GM19240 (cell line): ENCODE results near the gene CD22.
"Not testable (repeated sequence)": the region's sequence is repeated elsewhere in the genome, so short reads cannot be mapped to it uniquely, and the experiment has no call there.

ENCODE experiments used
- DNase-seq: peaks from one replicate; pipeline ENCODE4 v3.0.0; 2011; ENCODE audit warnings: low spot score; ENCODE audit not compliant: insufficient read length

CD22 gene

GRCh38 chr19:35357867-35358573, 29.0 kb downstream of the CD22 start, which contains the start of gene FFAR3:
Gene FFAR3 (plus strand): TSS chr19:35358460. CDS start chr19:35358891, 431 bp downstream.
- no peak for DNase-seq

- DNase-seq = not testable (repeated sequence)
These were observed 29.8 kb downstream of the CD22 start for GRCh38 chr19:35358834-35359233.

GRCh38 chr19:35359395-35359794, 30.4 kb downstream of the CD22 start:
- DNase-seq = not testable (repeated sequence)

GRCh38 chr19:35360081-35360480, 31.1 kb downstream of the CD22 start:
- not testable (repeated sequence) for DNase-seq

- no peak for DNase-seq
These were observed 32.0 kb downstream of the CD22 start for GRCh38 chr19:35360880-35361420.

- DNase-seq = no peak
These were observed 33.4 kb downstream of the CD22 start for GRCh38 chr19:35362261-35363000.

- DNase-seq = no peak
These were observed 34.1 kb downstream of the CD22 start for GRCh38 chr19:35363001-35363590.

GRCh38 chr19:35363711-35364425, 34.9 kb downstream of the CD22 start:
- DNase-seq = no peak

- DNase-seq = no peak
These were observed 36.3 kb downstream of the CD22 start for GRCh38 chr19:35365303-35365702.

GRCh38 chr19:35368378-35368777, 39.4 kb downstream of the CD22 start:
- no peak for DNase-seq

- no peak for DNase-seq
These were observed 40.5 kb downstream of the CD22 start for GRCh38 chr19:35369522-35369921.

- no peak for DNase-seq
These were observed 41.7 kb downstream of the CD22 start, which contains the start of gene GPR42 for GRCh38 chr19:35370722-35371121. Gene GPR42 (plus strand): TSS chr19:35371068. CDS start chr19:35371360, 292 bp downstream.

- DNase-seq = no peak
These were observed 44.5 kb downstream of the CD22 start for GRCh38 chr19:35373492-35373891.

GRCh38 chr19:35374031-35374430, 45.0 kb downstream of the CD22 start:
- not testable (repeated sequence) for DNase-seq

GRCh38 chr19:35375505-35376307, 46.7 kb downstream of the CD22 start:
- DNase-seq = no peak

GRCh38 chr19:35377656-35378055, 48.7 kb downstream of the CD22 start:
- no peak for DNase-seq

- DNase-seq = no peak
These were observed 49.4 kb downstream of the CD22 start for GRCh38 chr19:35378356-35378755.

GRCh38 chr19:35379545-35379944, 50.6 kb downstream of the CD22 start:
- DNase-seq = not testable (repeated sequence)

- no peak for DNase-seq
These were observed 51.0 kb downstream of the CD22 start for GRCh38 chr19:35379992-35380391.

- no peak for DNase-seq
These were observed 51.6 kb downstream of the CD22 start for GRCh38 chr19:35380450-35381124.
